ENCODE results near the gene BNIP3. TPM values are rescaled to one million over a fixed set of nuclear protein-coding genes. Genes with fewer than 3 reads are reported as not detected.

BNIP3 gene
- total RNA-seq, 6 donors from 2014 or later, result 34.6 to 114 (median 51.9) TPM

DNA sequence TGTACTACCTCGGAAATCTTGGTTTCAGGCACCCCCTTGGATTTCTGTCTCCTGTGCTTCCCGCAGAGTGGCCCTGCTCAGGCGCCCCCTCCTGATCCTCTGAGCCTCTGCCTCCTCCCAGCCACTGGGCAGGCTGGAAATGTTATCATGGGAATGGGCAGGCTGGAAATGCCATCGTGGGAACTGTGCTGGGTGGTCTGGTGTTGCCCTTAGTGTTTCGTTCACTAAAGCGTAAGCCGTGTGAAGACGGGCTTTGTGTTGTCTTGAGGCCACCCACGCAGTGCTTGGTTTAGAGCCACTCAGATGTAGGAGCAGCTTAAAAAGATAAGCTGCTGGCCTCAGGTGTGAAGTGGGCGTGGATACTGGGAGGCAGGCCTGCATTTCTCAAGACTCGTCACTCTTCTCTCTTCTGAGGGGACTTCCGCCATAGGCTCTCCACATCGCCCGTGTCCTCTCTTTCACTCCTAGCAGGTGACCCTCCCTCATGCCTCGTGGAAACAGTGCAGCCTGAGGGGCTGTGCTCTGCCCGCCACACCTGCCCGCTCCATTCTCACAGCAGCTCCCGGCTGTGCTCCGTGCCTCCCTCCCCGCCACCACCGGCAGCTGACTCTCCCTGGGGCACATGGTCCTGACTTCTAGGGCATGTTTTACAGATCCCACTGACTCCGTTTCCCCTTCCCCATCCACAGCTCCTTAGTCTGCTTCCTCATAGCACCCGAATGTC lies 52.4 kb downstream of the BNIP3 start:
- ATAC-seq (ENCODE audit: low FRiP score in 2 of 2) (peak in 1 of 2 donors; percentile 7), DNase-seq (no peak)
- Histone ChIP-seq H3K9me3 (peaks cover 0 to 4% (median 1%) of the 10 kb centered on the region in 4 donors), H3K27me3 (no peaks in the 10 kb centered on the region), H3K36me3 (peaks cover 0 to under 1% (median 0%) of the 10 kb centered on the region in 4 donors), H3K27ac (peak overlapping the region in 1 of 4 donors; percentile 19), H3K4me1 (peaks cover 22 to 54% (median 44%) of the 10 kb centered on the region in 4 donors), H3K4me3 (no peak overlapping the region)
- TF ChIP-seq EP300 (IDR thresholded peaks at IDR 0.05) (no peak), CTCF (IDR thresholded peaks at IDR 0.05) (no peak), POLR2AphosphoS5 (IDR thresholded peaks at IDR 0.05) (no peak), POLR2A (IDR thresholded peaks at IDR 0.05) (no peak)
- WGBS, 2 donors, result 81 to 89% methylated on average over 22 of the region's 23 CpGs

DNA sequence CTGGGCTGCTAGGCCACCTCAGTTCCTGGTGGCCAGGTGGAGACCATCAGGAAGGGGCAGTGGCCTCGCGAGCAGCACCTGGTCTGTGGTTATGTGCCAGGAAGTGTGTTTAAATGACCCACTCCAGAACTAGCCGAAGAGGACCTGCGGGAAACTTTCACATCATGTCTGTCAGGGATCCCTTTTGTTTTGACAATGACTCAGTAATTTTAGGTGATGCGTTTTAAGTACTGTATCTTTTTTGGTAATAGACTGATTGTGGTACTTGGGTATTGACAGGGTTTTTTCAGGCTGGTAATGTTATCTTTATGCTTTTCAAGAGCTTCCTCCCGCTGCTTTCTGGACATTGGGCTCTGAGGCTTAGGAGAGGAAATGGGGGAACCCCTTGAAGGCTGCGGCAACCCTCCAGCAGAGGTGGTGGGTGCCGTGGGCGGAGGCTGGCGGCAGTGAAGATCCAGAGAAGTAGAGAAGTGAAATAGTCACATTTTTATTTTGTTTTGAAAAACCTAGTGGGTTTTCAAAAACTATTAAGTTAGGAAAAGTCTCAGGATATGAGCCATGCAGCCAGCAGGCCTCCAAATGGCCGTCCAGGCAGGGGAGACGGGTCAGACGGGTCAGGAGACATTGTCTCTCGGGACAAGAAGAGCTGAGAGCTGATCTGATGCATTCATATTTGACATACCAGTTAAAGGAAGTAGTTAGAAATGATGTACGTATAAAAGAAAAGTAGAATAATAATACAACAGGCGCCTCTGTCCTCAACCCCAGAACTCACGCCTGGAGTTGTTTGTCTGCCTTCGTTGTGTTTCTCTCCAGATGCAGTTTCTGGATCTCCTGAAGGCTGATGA lies 53.3 kb downstream of the BNIP3 start:
- H3K27ac ChIP-seq, result peak overlapping the region; percentile 8 to 49 (median 22)
- ATAC-seq (ENCODE audit: low FRiP score in 2 of 2), result no peak
- WGBS, 2 donors, result 57 to 58% methylated on average over 18 of the region's 18 CpGs
- peaks cover 22 to 54% (median 43%) of the 10 kb centered on the region in 4 donors for H3K4me1 ChIP-seq
- peaks cover 0 to 4% (median 1%) of the 10 kb centered on the region in 4 donors for H3K9me3 ChIP-seq
- no peaks in the 10 kb centered on the region for H3K27me3 ChIP-seq
- TF ChIP-seq POLR2A (IDR thresholded peaks at IDR 0.05) (no peak), CTCF (IDR thresholded peaks at IDR 0.05) (no peak), EP300 (IDR thresholded peaks at IDR 0.05) (no peak), POLR2AphosphoS5 (IDR thresholded peaks at IDR 0.05) (no peak)
- peak in 1 of 2 donors; percentile 61 for DNase-seq
- H3K36me3 ChIP-seq, result no peaks in the 10 kb centered on the region
- H3K4me3 ChIP-seq, result no peak overlapping the region

DNA sequence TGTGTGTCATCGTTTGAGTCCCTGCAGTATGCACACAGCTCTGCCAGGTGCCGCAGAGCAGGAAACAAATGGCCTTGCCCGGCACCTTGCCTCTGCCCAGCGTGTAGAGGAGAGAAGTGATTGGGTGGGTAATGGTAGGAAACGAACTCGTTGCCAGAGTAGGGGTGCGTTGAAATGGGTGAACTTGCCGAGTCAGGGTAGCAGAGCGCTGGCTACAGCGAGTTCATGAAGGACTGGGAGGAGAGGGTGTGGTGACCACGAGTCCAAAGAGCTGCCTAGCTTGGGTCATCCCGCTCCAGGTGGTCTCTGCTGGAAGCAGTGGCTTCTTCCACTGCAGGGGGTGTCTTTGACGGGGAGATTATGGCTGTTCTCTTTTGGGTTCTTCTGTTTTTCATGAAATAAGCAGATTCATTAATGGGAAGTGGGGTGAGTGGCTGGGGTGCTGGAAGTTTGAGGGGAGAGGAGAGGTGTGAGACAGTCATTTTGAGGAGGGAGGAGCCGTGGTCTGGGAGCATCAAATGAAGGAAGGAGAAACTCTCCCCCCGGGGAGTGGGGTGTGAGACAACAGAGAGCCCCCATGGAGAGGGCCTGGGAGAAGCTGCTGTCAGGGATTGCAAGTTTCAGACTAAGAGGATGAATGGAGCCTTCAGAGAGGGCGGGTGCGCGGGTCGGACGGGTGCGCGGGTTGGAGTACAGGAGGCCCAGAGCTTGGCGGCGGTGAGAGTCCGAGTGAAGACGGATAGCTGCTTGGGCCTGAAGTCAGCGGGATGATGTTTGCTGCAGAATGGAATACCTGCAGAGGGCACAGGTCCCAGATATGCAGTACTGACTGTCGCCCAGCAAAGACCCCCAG lies 54.8 kb downstream of the BNIP3 start:
- no peak for TF ChIP-seq POLR2A (IDR thresholded peaks at IDR 0.05)
- TF ChIP-seq CTCF (IDR thresholded peaks at IDR 0.05), result no peak
- TF ChIP-seq EP300 (IDR thresholded peaks at IDR 0.05), result no peak
- no peak for TF ChIP-seq POLR2AphosphoS5 (IDR thresholded peaks at IDR 0.05)
- peak in 1 of 2 donors; percentile 20 for ATAC-seq (ENCODE audit: low FRiP score in 2 of 2)
- Histone ChIP-seq H3K4me1 (peaks cover 22 to 52% (median 40%) of the 10 kb centered on the region in 4 donors), H3K9me3 (peaks cover 0 to 4% (median 1%) of the 10 kb centered on the region in 4 donors), H3K4me3 (no peak overlapping the region), H3K27me3 (no peaks in the 10 kb centered on the region), H3K27ac (no peak overlapping the region), H3K36me3 (no peaks in the 10 kb centered on the region)
- 93 to 94% methylated on average over 28 of the region's 28 CpGs for WGBS, 2 donors
- peak in 1 of 2 donors; percentile 60 for DNase-seq

DNA sequence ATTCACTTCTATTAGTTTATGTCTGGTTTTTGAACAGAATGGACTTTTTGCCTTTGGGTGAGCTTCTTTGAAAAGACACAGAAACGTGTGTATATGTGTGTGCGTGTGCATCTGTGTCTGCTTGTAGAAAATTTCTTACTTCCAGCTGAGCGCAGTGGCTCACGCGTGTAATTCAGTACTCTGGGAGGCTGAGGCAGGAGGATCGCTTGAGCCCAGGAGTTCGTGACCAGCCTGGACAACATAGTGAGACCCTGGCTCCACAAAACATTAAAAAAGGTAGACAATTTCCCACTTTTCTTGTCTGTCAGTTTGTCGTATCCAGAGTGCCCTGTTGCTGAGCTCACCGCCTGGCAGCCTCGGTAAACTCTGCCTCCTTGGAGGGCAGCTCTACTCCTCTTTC lies 55.5 kb downstream of the BNIP3 start:
- no peak overlapping the region for H3K4me3 ChIP-seq
- no peak overlapping the region for H3K27ac ChIP-seq
- no peaks in the 10 kb centered on the region for H3K36me3 ChIP-seq
- WGBS, 2 donors, result 97 to 99% methylated on average over 10 of the region's 10 CpGs
- peaks cover 18 to 51% (median 34%) of the 10 kb centered on the region in 4 donors for H3K4me1 ChIP-seq
- DNase-seq (no peak), ATAC-seq (ENCODE audit: low FRiP score in 2 of 2) (no peak)
- TF ChIP-seq POLR2A (IDR thresholded peaks at IDR 0.05) (no peak), POLR2AphosphoS5 (IDR thresholded peaks at IDR 0.05) (no peak), EP300 (IDR thresholded peaks at IDR 0.05) (no peak), CTCF (IDR thresholded peaks at IDR 0.05) (no peak)
- peaks cover 0 to 4% (median 1%) of the 10 kb centered on the region in 4 donors for H3K9me3 ChIP-seq
- no peaks in the 10 kb centered on the region for H3K27me3 ChIP-seq

Measured in upper lobe of left lung (tissue), 6 donors.